AG08395 (cell line): ENCODE measurements around the gene CSF1.

Source experiments
- DNase-seq: peaks from one replicate; pipeline ENCODE4 v3.0.0; 2012; ENCODE audit warnings: mixed read lengths, low spot score

The CSF1 gene

GRCh38 chr1:109883248-109883955 is 27.2 kb upstream of the CSF1 start:
- DNase-seq, result no peak

- DNase-seq, result no peak
Measured at GRCh38 chr1:109884242-109884891, 26.3 kb upstream of the CSF1 start.

- DNase-seq, result no peak
Measured at GRCh38 chr1:109885589-109885988, 25.1 kb upstream of the CSF1 start.

GRCh38 chr1:109886827-109887226 is 23.8 kb upstream of the CSF1 start:
- DNase-seq, result no peak

GRCh38 chr1:109887271-109887670 is 23.4 kb upstream of the CSF1 start:
- DNase-seq, result no peak

- no peak for DNase-seq
Measured at GRCh38 chr1:109887884-109888283, 22.8 kb upstream of the CSF1 start.

- DNase-seq, result no peak
Measured at GRCh38 chr1:109889094-109889493, 21.6 kb upstream of the CSF1 start.

GRCh38 chr1:109890115-109890953 is 20.3 kb upstream of the CSF1 start:
- DNase-seq, result no peak

- no peak for DNase-seq
Measured at GRCh38 chr1:109891930-109892329, 18.7 kb upstream of the CSF1 start.

- DNase-seq, result no peak
Measured at GRCh38 chr1:109892561-109893368, 17.9 kb upstream of the CSF1 start.

GRCh38 chr1:109893532-109894171 is 17.0 kb upstream of the CSF1 start:
- DNase-seq, result no peak

- no peak for DNase-seq
Measured at GRCh38 chr1:109894823-109895719, 15.6 kb upstream of the CSF1 start.

- peak; percentile 62 for DNase-seq
Measured at GRCh38 chr1:109895720-109896504, 14.7 kb upstream of the CSF1 start.

GRCh38 chr1:109896681-109897080 is 14.0 kb upstream of the CSF1 start:
- DNase-seq, result no peak

- no peak for DNase-seq
Measured at GRCh38 chr1:109897259-109897955, 13.2 kb upstream of the CSF1 start.

- no peak for DNase-seq
Measured at GRCh38 chr1:109898842-109899241, 11.8 kb upstream of the CSF1 start.

GRCh38 chr1:109901141-109901523 is 9.5 kb upstream of the CSF1 start:
- no peak for DNase-seq

- DNase-seq, result no peak
Measured at GRCh38 chr1:109901524-109902145, 9.0 kb upstream of the CSF1 start.
